GM12878 (cell line): ENCODE measurements around the gene RBL2. TPM values are rescaled to one million over a fixed set of nuclear protein-coding genes. Genes with fewer than 3 reads are reported as not detected.

ENCODE experiments used
- ATAC-seq: fragments of 200-7000 bp; cut with Tn5 transposase; 3 replicates; pipeline ENCODE4 v1.9.1; 2020; ENCODE audit warnings: mild to moderate bottlenecking, moderate library complexity
- BruUV-seq: library from RNA; stranded (reverse); fragments of 400-500 nt; replicated peaks from 2 replicates; lab custom pipeline; 2021; lab: Mats Ljungman, UMichigan
- CTCF ChIA-PET: fragments of 300-600 bp; sonication (Branson Sonifier 250); formaldehyde crosslinking; extraction: SDS; loops from one replicate; lab custom pipeline; 2021; ENCODE audit warnings: inconsistent platforms; lab: Yijun Ruan, JAX
- POLR2A ChIA-PET: fragments of 350-600 bp; formaldehyde crosslinking; extraction: SDS; loops from one replicate; lab custom pipeline; 2021; ENCODE audit warnings: inconsistent platforms; lab: Charles Lee
- RAD21 ChIA-PET: fragments of 300-600 bp; sonication (Branson Sonifier 250); formaldehyde crosslinking; loops from one replicate; lab custom pipeline; 2023; ENCODE audit warnings: antibody characterized with exemption; ENCODE audit not compliant: unreplicated experiment; lab: Charles Lee
- SMC1A ChIA-PET: fragments of 300-600 bp; sonication (Branson Sonifier 250); formaldehyde crosslinking; loops from one replicate; lab custom pipeline; 2023; ENCODE audit not compliant: unreplicated experiment, uncharacterized antibody; lab: Charles Lee
- DNase-seq: peaks from one replicate; pipeline ENCODE4 v3.0.0-alpha.2; 2011; ENCODE audit warnings: low read depth, low spot score
- FAIRE-seq: peaks from 3 replicates; lab custom pipeline; 2011; peaks lifted over from hg19 to GRCh38; lab: Jason Lieb, UNC
- H2AFZ ChIP-seq: 2 replicates; pipeline ENCODE4 v1.6.0; 2011; ENCODE audit warnings: low read depth, low read length, control low read depth; ENCODE audit not compliant: control insufficient read depth
- H3K27ac ChIP-seq: 2 replicates; pipeline ENCODE4 v1.5.1; 2011; ENCODE audit warnings: control low read depth; ENCODE audit not compliant: control insufficient read depth, insufficient read depth
- H3K27me3 ChIP-seq, 2 experiments: replicated peaks in 1 of 2; 2 replicates each; pipeline versions ENCODE4 v1.6.0 to v1.6.1; 2011; ENCODE audit warnings: low read length in 1 of 2; ENCODE audit not compliant: control insufficient read depth in 2 of 2, insufficient read depth in 2 of 2
- H3K36me3 ChIP-seq, 2 experiments: 2 replicates each; pipeline ENCODE4 v1.5.1; 2011; ENCODE audit warnings: low read length in 1 of 2; ENCODE audit not compliant: control insufficient read depth in 2 of 2, insufficient read depth in 2 of 2
- H3K4me1 ChIP-seq: 2 replicates; pipeline ENCODE4 v1.6.1; 2011; ENCODE audit warnings: mild to moderate bottlenecking, low read length, moderate library complexity, mixed read lengths; ENCODE audit not compliant: control insufficient read depth, insufficient read depth
- H3K4me2 ChIP-seq: 2 replicates; pipeline ENCODE4 v1.6.0; 2011; ENCODE audit warnings: control low read depth; ENCODE audit not compliant: control insufficient read depth, insufficient read depth
- H3K4me3 ChIP-seq: fragments of 200-600 bp; sonication (generic); 2 replicates; pipeline ENCODE4 v1.5.1; 2016
- H3K79me2 ChIP-seq: 2 replicates; pipeline ENCODE4 v1.6.0; 2011; ENCODE audit warnings: low read length; ENCODE audit not compliant: control insufficient read depth, insufficient read depth
- H3K9ac ChIP-seq: 2 replicates; pipeline ENCODE4 v1.8.0; 2011; ENCODE audit warnings: low read length, control low read depth, mixed read lengths; ENCODE audit not compliant: control insufficient read depth, insufficient read depth
- H3K9me3 ChIP-seq: replicated peaks from 3 replicates; pipeline ENCODE4 v1.5.1; 2011; ENCODE audit warnings: mild to moderate bottlenecking, low read length; ENCODE audit not compliant: control insufficient read depth, insufficient read depth
- H4K20me1 ChIP-seq: 2 replicates; pipeline ENCODE4 v1.6.0; 2011; ENCODE audit not compliant: control insufficient read depth, insufficient read depth
- ATF2 ChIP-seq: IDR thresholded peaks from 2 replicates; pipeline ENCODE4 v1.6.1; 2012; ENCODE audit warnings: low read length, inconsistent platforms
- BCL11A ChIP-seq: IDR thresholded peaks from 2 replicates; pipeline ENCODE4 v1.6.1; 2011; ENCODE audit warnings: low read depth, low read length
- HDGF ChIP-seq: fragments of 450-650 bp; IDR thresholded peaks from 2 replicates; pipeline ENCODE4 v1.6.1; 2016; ENCODE audit warnings: antibody characterized with exemption
- IRF5 ChIP-seq: fragments of 450-650 bp; IDR thresholded peaks from 2 replicates; pipeline ENCODE4 v1.6.1; 2017; ENCODE audit warnings: borderline replicate concordance
- POLR2AphosphoS5 ChIP-seq: IDR thresholded peaks from 2 replicates; pipeline ENCODE4 v1.6.1; 2011; ENCODE audit warnings: mild to moderate bottlenecking, low read length, inconsistent platforms
- RAD21 ChIP-seq: IDR thresholded peaks from 2 replicates; pipeline ENCODE4 v1.6.1; 2011; ENCODE audit warnings: mild to moderate bottlenecking, low read depth, low read length, moderate library complexity; ENCODE audit not compliant: insufficient read depth
- RBBP5 ChIP-seq: fragments of 200-600 bp; sonication (generic); conservative IDR thresholded peaks from 2 replicates; pipeline ENCODE4 v1.6.1; 2016
- SMC3 ChIP-seq: IDR thresholded peaks from 2 replicates; pipeline ENCODE4 v1.6.1; 2011; ENCODE audit warnings: low read length, improper control_type of control experiment, borderline replicate concordance
- SP1 ChIP-seq: IDR thresholded peaks from one replicate; pipeline ENCODE4 v1.6.1; 2011; ENCODE audit warnings: low read depth, low read length
- SUPT20H ChIP-seq: IDR thresholded peaks from 2 replicates; pipeline ENCODE4 v1.6.1; 2011; ENCODE audit warnings: low read depth, mild to moderate bottlenecking, low read length, moderate library complexity, borderline replicate concordance; ENCODE audit not compliant: control insufficient read depth
- ZNF384 ChIP-seq: IDR thresholded peaks from 2 replicates; pipeline ENCODE4 v1.6.1; 2012; ENCODE audit warnings: low read depth, mild to moderate bottlenecking, low read length, improper control_type of control experiment, borderline replicate concordance
- ZNF622 ChIP-seq: fragments of 450-650 bp; IDR thresholded peaks from 2 replicates; pipeline ENCODE4 v1.6.1; 2017; ENCODE audit warnings: mild to moderate bottlenecking, inconsistent platforms
- WGBS: methylation state at CpG from one replicate; pipeline ENCODE4 v1.1.6; 2016; ENCODE audit warnings: low lambda C conversion rate; ENCODE audit not compliant: insufficient replicate concordance, insufficient coverage; ENCODE audit errors: missing lambda C conversion rate; 5-methylcytosine and 5-hydroxymethylcytosine counted together
- in situ Hi-C: fragments of 300-500 bp; cut with MboI; formaldehyde crosslinking; loops from 9 replicates; pipeline ENCODE4 v1.14.3; 2018; ENCODE audit warnings: mixed read lengths
- intact Hi-C: fragments of 100-400 bp; cut with micrococcal nuclease; formaldehyde crosslinking; loops from one replicate; pipeline ENCODE4 v1.14.2; 2022; ENCODE audit not compliant: unreplicated experiment
- polyA plus RNA-seq, 11 experiments: library from polyadenylated mRNA; depleted of rRNA in 4 of 11; unstranded in 6 of 11; stranded (reverse) in 5 of 11; fragments of >200 nt; fragmentation: Nextera tagmentation in 4 of 11; fragmentation: Illumina TruSeq in 1 of 11; extraction: Ambion mirVana in 4 of 11; extraction: Trizol in 1 of 11; gene quantifications; 1 replicate in 1 of 11; 2 replicates in 10 of 11; pipeline versions ENCODE4 v1.2.1 to v1.2.3, GENCODE V29; 2011 to 2016; ENCODE audit warnings: inconsistent platforms in 2 of 11, missing spikeins in 2 of 11, low read depth in 1 of 11
- total RNA-seq, 4 experiments: library from RNA; depleted of rRNA in 3 of 4; stranded (reverse); fragments of >200 nt in 3 of 4; fragmentation: Illumina TruSeq in 1 of 4; extraction: Trizol in 1 of 4; gene quantifications; 2 replicates each; pipeline versions ENCODE4 v1.2.1 to v1.2.3, GENCODE V29; 2013 to 2021

Gene RBL2
- total and polyA plus RNA-seq, 10 of the 15 experiments (the other 5 are each of a cell fraction or from before 2014, with no cell fraction given): 10.0 to 107 (median 39.0) TPM

GRCh38 chr16:53476867-53477266 lies 42.6 kb downstream of the RBL2 start:
- Histone ChIP-seq H3K4me2 (no peak overlapping the region), H3K9me3 (no peaks in the 10 kb centered on the region), H2AFZ (no peak overlapping the region), H3K4me1 (no peaks in the 10 kb centered on the region), H3K27me3 (no peaks in the 10 kb centered on the region), H3K4me3 (no peak overlapping the region), H4K20me1 (no peaks in the 10 kb centered on the region), H3K79me2 (no peaks in the 10 kb centered on the region), H3K9ac (no peak overlapping the region), H3K27ac (no peak overlapping the region), H3K36me3 (peaks cover 2 to 20% of the 10 kb centered on the region in 2 experiments; a peak in 3 of 4 replicates)
- 48% methylated on average over 2 of the region's 2 CpGs for WGBS
- ATAC-seq (no peak), FAIRE-seq (no peak), DNase-seq (no peak)
- POLR2A ChIA-PET: interaction anchor here (0.5 kb wide), 1 partner anchor 95 kb away, joined by 5 read pairs; no protein-coding TSS in a partner anchor
- in situ Hi-C loops (no loop called here), intact Hi-C loops (no loop called here)
- TF ChIP-seq RBBP5: no peak
- TF ChIP-seq ATF2: no peak
- TF ChIP-seq SMC3: no peak
- no peak for TF ChIP-seq IRF5
- no peak for TF ChIP-seq POLR2AphosphoS5
- no peak for TF ChIP-seq BCL11A
- TF ChIP-seq ZNF622: no peak
- no peak for TF ChIP-seq ZNF384
- TF ChIP-seq SUPT20H: no peak
- no peak for TF ChIP-seq RAD21
- TF ChIP-seq HDGF: no peak
- no peak for TF ChIP-seq SP1
- CTCF ChIA-PET: interaction anchor here (0.7 kb wide), 1 partner anchor 157 kb away, joined by 3 read pairs; no protein-coding TSS in a partner anchor
- BruUV-seq: no TSS peak
- SMC1A ChIA-PET: interaction anchor here (1.3 kb wide), 1 partner anchor 9 kb away, joined by 3 read pairs; no protein-coding TSS in a partner anchor
- RAD21 ChIA-PET: no interaction called here
